KMS-11 (cell line): ENCODE data around the gene AXIN1.
"Not testable (repeated sequence)": the region's sequence is repeated elsewhere in the genome, so short reads cannot be mapped to it uniquely, and the experiment has no call there.

Source experiments
- H2AFZ ChIP-seq: fragments of 200-600 bp; sonication (generic); 2 replicates; pipeline ENCODE4 v1.6.1; 2016; ENCODE audit warnings: antibody characterized with exemption, mixed run types, low read depth
- H3K27ac ChIP-seq: fragments of 200-600 bp; sonication (generic); 2 replicates; pipeline ENCODE4 v1.6.1; 2016; ENCODE audit warnings: mild to moderate bottlenecking, mixed run types
- H3K27me3 ChIP-seq: fragments of 200-600 bp; sonication (generic); 2 replicates; pipeline ENCODE4 v1.6.1; 2017; ENCODE audit warnings: mild to moderate bottlenecking, low read depth, mixed run types, moderate library complexity; ENCODE audit not compliant: insufficient read depth
- H3K36me3 ChIP-seq: fragments of 200-600 bp; sonication (generic); 2 replicates; pipeline ENCODE4 v1.6.1; 2017; ENCODE audit warnings: mild to moderate bottlenecking, mixed run types; ENCODE audit not compliant: insufficient read depth
- H3K4me1 ChIP-seq: fragments of 200-600 bp; sonication (generic); 2 replicates; pipeline ENCODE4 v1.6.1; 2016; ENCODE audit warnings: mild to moderate bottlenecking, low read depth, mixed run types; ENCODE audit not compliant: poor library complexity, severe bottlenecking
- H3K4me2 ChIP-seq: fragments of 200-600 bp; sonication (generic); 2 replicates; pipeline ENCODE4 v1.7.0; 2016; ENCODE audit warnings: mild to moderate bottlenecking, mixed run types
- H3K4me3 ChIP-seq: fragments of 200-600 bp; sonication (generic); IDR thresholded peaks from 2 replicates; pipeline ENCODE4 v1.6.1; 2017; ENCODE audit warnings: low read depth, low read length, mixed read lengths; ENCODE audit not compliant: insufficient read depth
- H3K79me2 ChIP-seq: fragments of 200-600 bp; sonication (generic); 2 replicates; pipeline ENCODE4 v1.6.1; 2016; ENCODE audit warnings: low read depth, mixed run types; ENCODE audit not compliant: insufficient read depth
- H3K9ac ChIP-seq: fragments of 200-600 bp; sonication (generic); 2 replicates; pipeline ENCODE4 v1.6.1; 2016; ENCODE audit warnings: mild to moderate bottlenecking, mixed run types
- H4K20me1 ChIP-seq: fragments of 200-600 bp; sonication (generic); 2 replicates; pipeline ENCODE4 v1.6.1; 2016; ENCODE audit warnings: mild to moderate bottlenecking, mixed run types; ENCODE audit not compliant: insufficient read depth
- TF ChIP-seq, protein P1 (sequence below): fragments of 200-600 bp; sonication (generic); conservative IDR thresholded peaks from 2 replicates; pipeline ENCODE4 v1.6.1; 2017; ENCODE audit warnings: low read depth, mild to moderate bottlenecking, antibody characterized with exemption, low read length, moderate library complexity, mixed read lengths

AXIN1 gene

DNA sequence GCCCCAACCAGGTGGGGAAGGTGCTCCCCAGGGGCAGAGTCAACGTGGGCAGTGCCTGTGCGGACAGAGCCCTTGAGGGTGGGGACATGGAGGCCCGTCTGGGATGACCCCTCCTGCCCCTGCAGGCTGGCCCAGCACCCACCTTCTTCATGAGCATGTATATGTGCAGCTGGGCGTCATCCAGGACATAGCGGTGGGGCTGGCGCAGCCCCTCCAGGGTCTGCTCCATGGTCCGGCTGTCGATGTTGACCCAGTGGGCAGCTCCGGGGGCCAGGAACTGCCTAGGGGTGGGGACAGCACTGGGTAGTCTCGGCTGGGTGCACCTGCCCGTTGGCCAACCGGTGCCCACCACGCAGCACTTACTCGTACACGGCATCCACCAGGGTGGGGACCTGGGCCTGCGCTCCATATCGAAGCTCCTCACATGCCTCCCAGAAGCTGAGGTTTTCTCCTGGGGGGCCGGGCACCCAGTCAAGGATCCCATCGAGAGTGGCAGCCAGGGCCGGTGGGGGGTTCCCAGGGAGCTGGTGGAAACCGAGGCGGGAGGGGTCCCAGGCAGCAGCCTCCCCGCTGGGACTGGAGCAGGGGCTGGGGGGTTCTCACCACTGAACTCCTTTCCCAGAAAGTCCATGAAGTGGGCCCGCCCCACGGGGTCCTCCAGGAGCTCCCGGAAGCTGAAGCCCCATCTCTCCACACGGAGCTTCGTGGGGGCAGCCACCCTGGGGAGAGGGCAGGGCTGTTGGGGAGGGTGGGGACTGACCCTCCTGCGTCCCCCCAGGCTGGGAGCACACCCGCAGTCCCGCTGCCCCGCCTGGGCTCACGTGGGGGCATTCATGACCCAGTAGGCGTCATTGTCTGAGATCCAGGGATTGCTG, 81.9 kb downstream of the AXIN1 start:
- TF ChIP-seq, protein P1, sequence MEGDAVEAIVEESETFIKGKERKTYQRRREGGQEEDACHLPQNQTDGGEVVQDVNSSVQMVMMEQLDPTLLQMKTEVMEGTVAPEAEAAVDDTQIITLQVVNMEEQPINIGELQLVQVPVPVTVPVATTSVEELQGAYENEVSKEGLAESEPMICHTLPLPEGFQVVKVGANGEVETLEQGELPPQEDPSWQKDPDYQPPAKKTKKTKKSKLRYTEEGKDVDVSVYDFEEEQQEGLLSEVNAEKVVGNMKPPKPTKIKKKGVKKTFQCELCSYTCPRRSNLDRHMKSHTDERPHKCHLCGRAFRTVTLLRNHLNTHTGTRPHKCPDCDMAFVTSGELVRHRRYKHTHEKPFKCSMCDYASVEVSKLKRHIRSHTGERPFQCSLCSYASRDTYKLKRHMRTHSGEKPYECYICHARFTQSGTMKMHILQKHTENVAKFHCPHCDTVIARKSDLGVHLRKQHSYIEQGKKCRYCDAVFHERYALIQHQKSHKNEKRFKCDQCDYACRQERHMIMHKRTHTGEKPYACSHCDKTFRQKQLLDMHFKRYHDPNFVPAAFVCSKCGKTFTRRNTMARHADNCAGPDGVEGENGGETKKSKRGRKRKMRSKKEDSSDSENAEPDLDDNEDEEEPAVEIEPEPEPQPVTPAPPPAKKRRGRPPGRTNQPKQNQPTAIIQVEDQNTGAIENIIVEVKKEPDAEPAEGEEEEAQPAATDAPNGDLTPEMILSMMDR = no peak
- H3K79me2 ChIP-seq = no peaks in the 10 kb centered on the region
- no peak overlapping the region for H3K4me3 ChIP-seq
- no peak overlapping the region for H3K27ac ChIP-seq
- peaks cover 32% of the 10 kb centered on the region; the same call in 1 of the 2 replicates for H3K27me3 ChIP-seq
- no peaks in the 10 kb centered on the region for H3K36me3 ChIP-seq
- no peak overlapping the region for H3K4me2 ChIP-seq
- H3K9ac ChIP-seq = no peak overlapping the region
- no peak overlapping the region for H2AFZ ChIP-seq
- no peaks in the 10 kb centered on the region for H4K20me1 ChIP-seq
- peaks cover 3% of the 10 kb centered on the region for H3K4me1 ChIP-seq

- no peak overlapping the region for H2AFZ ChIP-seq
Observed at GRCh38 chr16:269061-269796, 83.3 kb downstream of the AXIN1 start.

GRCh38 chr16:268141-269053, 84.1 kb downstream of the AXIN1 start:
- TF ChIP-seq, protein P1 = no peak
- no peaks in the 10 kb centered on the region for H3K79me2 ChIP-seq
- peaks cover 15% of the 10 kb centered on the region; the same call in 1 of the 2 replicates for H3K27me3 ChIP-seq
- no peak overlapping the region for H3K4me3 ChIP-seq
- peaks cover 2% of the 10 kb centered on the region for H3K4me1 ChIP-seq
- no peak overlapping the region for H3K9ac ChIP-seq
- H4K20me1 ChIP-seq = no peaks in the 10 kb centered on the region
- no peaks in the 10 kb centered on the region for H3K36me3 ChIP-seq
- no peak overlapping the region for H3K4me2 ChIP-seq
- no peak overlapping the region for H2AFZ ChIP-seq
- H3K27ac ChIP-seq = no peak overlapping the region

More at GRCh38 chr16:269061-269796, 83.3 kb downstream of the AXIN1 start:
- H3K36me3 ChIP-seq = no peaks in the 10 kb centered on the region
- no peak overlapping the region for H3K9ac ChIP-seq
- peaks cover 22% of the 10 kb centered on the region; the same call in 1 of the 2 replicates for H3K27me3 ChIP-seq
- no peak overlapping the region for H3K4me2 ChIP-seq
- H3K4me1 ChIP-seq = peaks cover 3% of the 10 kb centered on the region
- H3K27ac ChIP-seq = no peak overlapping the region
- TF ChIP-seq, protein P1 = no peak
- no peak overlapping the region for H3K4me3 ChIP-seq
- H3K79me2 ChIP-seq = no peaks in the 10 kb centered on the region
- no peaks in the 10 kb centered on the region for H4K20me1 ChIP-seq

DNA sequence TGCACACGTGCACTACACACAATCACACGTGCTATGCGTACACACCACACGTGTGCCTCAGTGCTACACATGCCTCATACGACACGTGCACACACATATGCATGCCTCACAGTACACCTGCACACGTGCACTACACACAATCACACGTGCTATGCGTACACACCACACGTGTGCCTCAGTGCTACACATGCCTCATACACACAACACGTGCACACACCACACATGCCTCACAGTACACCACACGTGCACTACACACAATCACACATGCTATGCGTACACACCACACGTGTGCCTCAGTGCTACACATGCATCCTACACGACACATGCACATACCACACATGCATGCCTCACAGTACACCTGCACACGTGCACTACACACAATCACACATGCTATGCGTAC, 85.0 kb downstream of the AXIN1 start:
- H3K27me3 ChIP-seq, H3K4me3 ChIP-seq, H3K36me3 ChIP-seq, H4K20me1 ChIP-seq, H2AFZ ChIP-seq, H3K4me2 ChIP-seq, H3K79me2 ChIP-seq, H3K27ac ChIP-seq, H3K9ac ChIP-seq, H3K4me1 ChIP-seq: not testable (repeated sequence)
